Fibroblast of pulmonary artery (primary cell): ENCODE results near the gene TOGARAM2.
A peak's percentile ranks its signal among the peaks of the same experiment; 100 is the strongest.

Source experiments
- DNase-seq: peaks from one replicate; pipeline ENCODE4 v3.0.0-alpha.2; 2010; ENCODE audit warnings: low read depth
- H3K4me3 ChIP-seq: replicated peaks from 2 replicates; pipeline ENCODE4 v1.5.1; 2011; ENCODE audit warnings: low read depth, mild to moderate bottlenecking, control low read depth, low read length, moderate library complexity
- CTCF ChIP-seq: IDR thresholded peaks from 2 replicates; pipeline ENCODE4 v1.5.1; 2011; ENCODE audit warnings: mild to moderate bottlenecking, control low read depth, low read length, inconsistent platforms; ENCODE audit errors: missing control alignments

The TOGARAM2 gene

GRCh38 chr2:29073933-29074332 lies 92.8 kb downstream of the TOGARAM2 start:
- no peak for DNase-seq
- no peak overlapping the region for H3K4me3 ChIP-seq
- no peak for TF ChIP-seq CTCF

- no peak for TF ChIP-seq CTCF
- H3K4me3 ChIP-seq, result no peak within 1 kb of the TSS
- no peak for DNase-seq
These were observed 93.3 kb downstream of the TOGARAM2 start, which contains the start of gene PCARE for GRCh38 chr2:29074411-29074810. TSS of gene PCARE (minus strand) at chr2:29074523. CDS start at chr2:29074261, 262 bp downstream.

DNA sequence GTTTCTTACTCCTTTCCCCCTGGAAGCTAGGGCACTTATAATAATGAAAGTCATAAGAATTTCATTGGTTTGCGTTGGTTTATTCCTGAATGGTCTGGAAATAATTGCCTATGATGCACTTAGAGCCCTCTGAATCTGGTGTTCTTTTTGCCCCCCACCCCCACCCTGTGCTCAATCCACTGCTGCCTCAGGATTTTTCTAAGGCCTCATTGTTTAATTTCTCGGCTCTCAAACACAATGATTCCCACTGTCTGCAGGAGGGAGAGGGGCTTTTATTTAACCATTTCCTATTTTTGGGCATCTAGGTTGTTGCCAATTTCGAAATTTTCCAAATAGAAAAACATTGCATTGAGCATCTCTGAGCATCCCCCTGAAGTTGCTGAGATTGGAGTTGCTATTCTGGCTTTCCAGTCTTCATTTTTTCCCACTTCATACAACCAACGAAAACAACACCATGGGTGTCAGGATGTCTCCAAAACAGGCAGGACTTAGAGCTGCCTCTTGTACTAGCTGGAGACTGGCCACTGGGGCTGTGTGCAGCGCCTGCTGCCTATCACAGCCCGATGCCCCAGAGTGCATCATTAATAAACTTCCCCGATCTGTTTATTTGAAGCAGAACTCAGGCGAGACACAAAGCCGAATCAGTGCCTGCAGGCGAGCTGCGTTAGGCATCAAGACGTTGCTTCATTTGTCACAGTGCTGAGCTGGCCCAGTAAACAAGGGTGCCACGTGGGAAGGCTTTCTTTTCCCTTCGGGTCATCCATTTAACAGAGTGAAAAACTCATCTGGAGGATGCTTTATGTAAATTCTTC lies 95.0 kb downstream of the TOGARAM2 start:
- peak; percentile 4 for DNase-seq
- no peak overlapping the region for H3K4me3 ChIP-seq
- TF ChIP-seq CTCF, result no peak

GRCh38 chr2:29079887-29080286 lies 98.8 kb downstream of the TOGARAM2 start:
- TF ChIP-seq CTCF, result no peak
- H3K4me3 ChIP-seq, result no peak overlapping the region
- no peak for DNase-seq

- DNase-seq, result peak; percentile 68
- TF ChIP-seq CTCF, result no peak
- no peak overlapping the region for H3K4me3 ChIP-seq
These were observed 100.0 kb downstream of the TOGARAM2 start for GRCh38 chr2:29080886-29081743.

GRCh38 chr2:29082804-29083495 lies 101.9 kb downstream of the TOGARAM2 start:
- no peak for TF ChIP-seq CTCF
- no peak overlapping the region for H3K4me3 ChIP-seq
- no peak for DNase-seq
